Inferior parietal cortex (tissue), 1 donor: ENCODE measurements around the gene PPP1R9A.
A peak's percentile ranks its signal among the peaks of the same experiment; 100 is the strongest.

Experiments used
- DNase-seq: peaks from one replicate; pipeline ENCODE4 v3.0.0-alpha.2; 2016; ENCODE audit errors: extremely low spot score

PPP1R9A gene

DNA sequence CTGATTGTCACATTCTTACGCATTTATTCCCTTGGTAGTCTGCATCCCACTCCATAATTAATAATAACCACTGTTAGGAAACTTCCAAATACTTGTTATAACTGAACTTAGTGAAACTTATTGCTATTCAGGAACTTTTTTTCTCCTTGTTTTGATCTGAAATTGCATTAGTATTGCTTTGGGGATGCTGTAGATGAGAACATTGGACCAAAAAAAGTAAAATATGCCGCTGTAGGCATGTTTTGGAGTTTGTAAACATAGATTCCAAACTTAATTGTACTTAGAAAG, 1.7 kb downstream of the PPP1R9A start:
- no peak for DNase-seq

DNA sequence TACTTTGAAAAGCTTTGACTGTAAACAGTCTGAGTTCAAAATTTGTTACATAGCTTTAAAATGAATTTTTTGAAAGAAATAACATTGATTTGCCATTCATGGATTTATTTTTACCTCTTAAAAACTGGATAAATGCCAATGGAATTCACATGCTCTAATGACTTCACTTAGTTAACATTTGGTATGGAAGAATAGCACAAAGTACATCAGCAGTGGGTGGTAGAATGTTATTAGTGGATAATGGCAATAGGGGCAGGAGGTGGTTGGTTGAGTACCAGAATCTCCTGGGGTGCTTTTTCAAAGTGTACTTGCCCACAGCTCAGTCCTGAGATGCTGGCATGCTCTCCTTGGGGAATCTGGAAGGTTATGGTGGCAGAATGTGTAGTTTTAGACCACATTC, 4.7 kb downstream of the PPP1R9A start:
- no peak for DNase-seq

DNA sequence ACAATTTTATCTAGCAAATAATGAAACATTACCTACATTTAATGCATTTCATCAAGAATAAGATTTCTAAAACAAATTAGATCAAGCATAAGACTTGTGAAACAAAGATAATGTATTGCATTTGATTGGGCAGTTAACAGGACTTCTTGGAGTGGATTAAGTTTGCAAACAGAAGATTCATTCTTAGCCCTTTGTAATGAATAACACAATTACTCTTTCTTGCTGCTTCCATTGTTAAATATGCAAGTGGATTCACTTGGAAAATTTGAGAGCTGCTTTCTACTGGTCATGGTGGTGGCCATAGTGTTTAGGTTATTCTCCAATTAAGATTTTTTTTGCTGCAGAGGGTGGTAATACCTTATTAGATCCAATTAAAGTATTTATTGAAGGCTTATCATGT, 6.0 kb downstream of the PPP1R9A start:
- peak; percentile 40 for DNase-seq

DNA sequence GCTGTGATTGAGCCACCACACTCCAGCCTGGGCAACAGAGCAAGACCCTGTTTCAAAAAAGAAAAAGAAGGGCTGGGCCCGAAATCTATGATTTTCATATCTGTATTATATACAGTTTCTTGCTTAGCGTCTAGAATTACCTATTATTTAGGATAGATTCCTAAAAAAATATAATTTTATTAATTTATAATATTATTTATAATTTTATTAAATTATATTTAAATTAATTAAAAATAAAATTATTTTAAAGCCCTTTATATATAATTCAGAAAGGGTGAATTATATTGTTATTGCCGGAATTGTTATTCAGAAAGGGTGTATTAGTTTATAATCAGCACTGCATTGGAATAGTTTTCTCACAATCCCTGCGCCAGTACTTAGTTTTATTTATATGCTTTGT, 14.5 kb downstream of the PPP1R9A start:
- DNase-seq: no peak

DNA sequence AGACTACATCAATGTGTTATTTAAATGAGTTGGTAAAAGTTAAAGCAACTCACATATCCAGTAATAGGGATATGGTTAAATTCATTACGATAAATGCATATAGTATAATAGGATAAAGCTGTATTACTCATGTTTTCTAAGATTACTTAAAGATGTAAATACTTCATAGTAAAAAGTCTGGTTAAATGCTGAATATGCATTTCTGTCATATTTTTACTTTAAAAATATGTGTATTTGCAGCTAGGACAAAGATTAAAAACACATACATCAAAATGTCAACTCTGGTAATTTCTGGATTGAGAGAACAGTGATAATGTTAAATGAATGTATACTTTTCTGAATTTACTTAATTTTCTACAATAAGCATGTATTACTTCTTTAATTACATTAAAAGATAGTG, 15.1 kb downstream of the PPP1R9A start:
- DNase-seq: no peak

DNA sequence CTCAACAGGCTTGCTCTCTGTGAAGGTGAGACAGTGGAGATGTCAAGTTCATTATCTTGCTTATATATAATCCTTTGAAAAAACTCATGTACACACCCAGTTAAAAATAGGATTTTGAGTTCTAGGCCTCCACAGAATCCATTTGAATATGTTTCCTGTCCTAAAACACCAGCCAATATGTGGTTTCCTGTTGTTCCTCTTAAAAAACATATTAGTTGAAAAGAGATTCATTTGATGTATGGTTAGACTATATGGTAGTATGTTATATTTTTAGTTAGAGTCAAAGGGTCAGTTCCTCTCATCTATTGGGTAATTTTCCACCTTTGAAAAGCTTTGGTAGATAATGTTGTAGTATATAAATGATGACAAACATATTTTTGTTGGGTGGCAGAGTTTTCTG, 16.0 kb downstream of the PPP1R9A start:
- DNase-seq: no peak

DNA sequence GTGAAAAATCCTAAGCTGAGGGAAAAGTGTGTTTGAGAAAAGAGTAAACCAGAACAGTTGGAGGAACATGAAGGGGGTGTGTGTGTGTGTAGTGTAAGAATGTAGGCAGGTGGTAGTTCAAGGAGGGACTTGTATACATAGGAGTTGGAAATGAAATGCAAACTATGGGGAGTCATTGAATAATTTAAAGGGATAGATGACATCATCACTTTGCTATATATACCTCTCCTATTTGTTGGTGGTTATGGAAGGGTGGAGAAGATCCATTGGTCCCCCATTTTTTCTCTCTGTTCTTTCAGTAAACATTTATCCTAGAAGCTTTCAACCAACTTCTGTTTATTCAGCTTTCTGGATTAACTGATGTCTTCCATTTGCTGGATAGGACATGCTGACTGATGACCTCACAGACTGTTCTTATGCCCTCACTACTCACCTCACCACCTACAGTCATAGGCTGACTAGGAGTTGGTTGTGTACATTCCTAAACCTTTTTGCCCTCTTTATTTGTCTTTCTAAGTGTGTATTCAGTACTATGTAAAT, 20.8 kb downstream of the PPP1R9A start:
- no peak for DNase-seq

DNA sequence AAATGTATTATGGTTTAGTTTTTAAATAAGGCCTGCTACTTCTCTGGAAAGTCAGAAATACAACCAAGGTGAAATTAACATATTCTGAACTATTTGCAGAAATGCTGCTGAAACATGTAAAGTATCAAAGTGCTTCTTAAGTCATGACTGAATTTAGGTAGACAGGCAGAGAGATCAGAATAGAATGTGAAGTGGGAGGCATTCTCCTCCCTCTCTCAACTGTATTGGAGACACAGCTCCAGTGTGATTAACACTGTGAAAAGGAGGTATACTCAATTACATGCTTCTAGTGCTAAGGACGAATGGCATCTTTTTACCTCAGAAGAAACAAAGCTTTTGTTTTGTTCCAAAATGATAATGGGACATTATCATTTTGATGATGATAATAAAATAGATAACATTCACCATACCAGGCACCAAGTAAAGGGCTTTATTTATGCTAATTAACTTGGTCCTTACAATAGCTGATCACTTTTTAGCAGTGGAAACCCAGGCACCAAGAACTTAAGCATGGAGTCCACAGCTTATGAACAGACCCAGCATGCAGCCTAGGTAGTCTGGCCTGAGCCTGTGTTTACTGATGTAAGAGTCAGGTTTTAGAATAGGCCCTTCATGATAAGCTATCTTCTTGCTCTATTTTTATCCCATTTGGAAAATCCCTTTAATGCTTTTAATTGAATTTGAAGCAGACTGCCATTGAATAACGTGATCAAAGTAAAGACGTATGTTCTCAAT, 26.0 kb downstream of the PPP1R9A start:
- DNase-seq: no peak

DNA sequence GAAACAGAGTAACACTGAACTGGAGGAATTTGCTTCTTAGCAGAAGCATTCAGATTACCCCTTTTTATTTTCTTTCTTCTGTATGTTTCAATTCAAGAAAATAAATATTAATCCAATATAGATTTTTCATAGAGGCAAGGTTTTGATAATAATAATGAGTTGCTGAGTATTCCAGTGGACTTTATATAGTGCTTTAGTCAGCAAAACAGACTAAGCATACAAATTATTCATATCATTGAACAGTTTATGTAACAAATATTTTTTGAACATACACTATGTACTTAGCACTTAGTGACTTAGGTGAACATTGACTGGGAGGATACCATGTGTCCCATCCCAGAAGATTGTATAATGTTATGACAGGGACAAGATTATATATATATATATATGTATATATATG, 32.0 kb downstream of the PPP1R9A start:
- no peak for DNase-seq

DNA sequence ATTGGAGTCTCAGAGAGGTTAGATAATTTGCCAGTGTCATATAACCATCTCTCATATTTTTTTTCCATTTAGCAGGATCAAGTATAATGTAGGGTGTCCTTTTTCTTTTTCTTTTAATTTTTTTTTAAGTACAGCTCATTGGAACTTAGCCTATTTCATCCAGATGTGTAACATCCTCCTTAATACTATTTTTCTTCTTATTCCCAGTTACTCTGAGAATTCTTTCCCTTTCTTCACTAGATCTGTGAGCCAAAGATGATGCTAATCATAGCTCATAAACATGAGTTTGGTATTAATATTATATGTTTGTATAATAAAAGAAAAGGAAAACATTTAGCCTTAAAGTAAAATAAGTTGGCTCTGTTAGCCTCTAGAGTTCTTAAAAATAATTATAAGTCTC, 32.8 kb downstream of the PPP1R9A start:
- no peak for DNase-seq

DNA sequence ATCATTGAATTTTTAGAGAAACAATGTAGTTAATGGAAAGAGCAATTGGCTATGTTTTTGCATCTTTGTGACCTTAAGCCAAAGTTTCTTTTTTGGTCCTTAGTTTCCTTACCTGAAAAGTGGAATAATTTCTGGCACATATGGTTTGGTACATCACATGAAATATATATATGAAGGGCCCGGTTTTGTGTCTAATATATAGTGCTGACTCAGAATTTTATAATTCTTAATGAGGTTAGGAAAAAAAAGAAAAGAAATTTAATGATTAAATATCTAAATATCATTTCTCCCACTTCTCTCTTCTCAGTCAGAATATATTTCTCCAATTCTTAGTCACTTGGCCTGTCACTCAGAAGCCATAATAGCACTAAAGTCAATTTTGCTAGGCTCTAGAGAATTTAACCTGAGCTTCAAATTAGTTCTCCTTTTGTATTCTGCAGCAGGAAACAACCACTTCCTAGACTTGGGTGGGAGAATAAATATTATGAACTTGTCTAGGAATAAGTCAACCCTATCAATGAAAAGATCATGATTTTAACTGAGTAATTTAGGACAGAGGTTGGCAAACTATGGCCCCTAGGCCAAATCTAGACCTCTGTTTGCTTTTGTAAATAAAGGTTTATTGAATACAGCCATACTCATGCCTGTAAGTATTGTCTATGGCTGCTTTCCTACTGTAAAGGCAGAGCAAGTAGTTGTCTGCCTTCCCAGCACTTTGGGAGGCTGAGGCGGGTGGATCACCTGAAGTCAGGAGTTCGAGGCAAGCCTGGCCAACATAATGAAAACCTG, 34.6 kb downstream of the PPP1R9A start:
- no peak for DNase-seq

DNA sequence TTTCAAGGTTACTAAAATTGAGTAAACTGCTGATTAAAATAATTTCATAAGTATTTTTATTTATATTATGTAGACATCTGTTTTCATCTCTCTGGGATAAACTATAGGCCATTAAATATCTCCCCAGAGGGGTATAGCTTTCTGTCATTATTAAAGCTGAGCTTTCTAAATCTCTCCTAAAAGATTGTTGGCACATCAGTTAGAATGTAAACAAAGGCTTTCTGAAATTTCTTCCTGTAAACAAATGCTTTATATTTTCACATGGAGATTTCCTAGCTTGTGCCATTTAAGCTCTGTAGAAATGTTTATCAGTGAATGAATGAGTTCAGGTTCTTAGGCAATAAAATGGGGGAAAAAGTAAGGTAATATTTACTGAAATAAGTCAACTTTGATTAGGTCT, 35.7 kb downstream of the PPP1R9A start:
- no peak for DNase-seq

DNA sequence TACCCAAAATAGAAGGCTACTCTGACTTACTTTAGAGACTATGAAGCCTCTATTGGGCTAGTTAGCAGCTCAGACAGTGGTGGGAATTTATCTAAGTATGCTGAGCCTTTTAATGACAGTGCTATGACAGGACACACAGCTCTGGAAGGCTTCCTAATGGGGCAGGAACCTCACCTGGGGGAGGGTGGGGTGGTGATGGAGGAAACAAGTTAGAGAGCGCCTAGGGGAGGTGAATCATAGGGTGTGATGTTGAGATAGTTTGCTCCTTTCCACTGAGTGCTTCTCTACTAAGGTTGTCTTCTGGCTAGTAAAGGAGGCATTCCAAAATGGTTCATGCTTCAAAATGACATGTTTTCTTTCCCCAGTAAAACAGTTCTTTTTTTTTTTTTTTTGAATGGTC, 42.1 kb downstream of the PPP1R9A start:
- DNase-seq: no peak

DNA sequence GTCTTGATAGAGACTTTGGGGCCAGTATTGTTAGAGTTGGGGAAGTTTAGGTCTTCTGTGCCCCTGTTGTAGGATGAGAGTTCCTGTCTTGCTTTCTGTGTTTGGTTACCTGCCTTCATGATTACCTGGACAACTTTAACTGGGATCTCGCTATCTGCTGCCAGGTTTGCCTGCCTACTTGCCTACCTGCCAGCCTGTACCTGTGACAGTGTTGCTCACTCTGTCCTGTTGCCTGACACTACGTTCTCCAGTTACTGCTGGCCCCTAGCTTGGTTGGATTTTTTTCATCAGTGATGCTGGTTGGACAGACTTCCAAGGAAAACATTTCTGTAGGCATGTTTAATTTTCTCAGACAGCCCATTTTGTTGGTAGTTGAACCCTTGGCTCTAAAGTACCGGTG, 48.4 kb downstream of the PPP1R9A start:
- no peak for DNase-seq

DNA sequence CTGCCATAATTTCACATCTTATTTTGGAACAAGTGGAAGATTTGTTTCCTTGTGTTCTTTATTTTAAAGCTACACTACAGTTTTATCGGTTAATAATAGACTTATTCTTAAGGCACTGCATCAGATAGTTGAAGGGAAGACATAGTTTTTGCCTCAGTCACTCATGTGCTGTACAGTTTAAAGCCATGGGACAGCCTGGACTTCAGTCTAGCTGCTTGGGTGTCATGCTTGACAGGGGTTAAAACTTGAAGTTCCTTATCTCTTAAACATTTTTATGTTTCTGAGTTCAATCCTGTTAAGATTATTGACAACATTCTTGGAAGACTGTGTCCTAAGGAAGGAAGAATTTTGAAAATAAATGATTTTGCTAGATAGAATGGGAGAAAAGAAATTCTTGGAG, 49.7 kb downstream of the PPP1R9A start:
- no peak for DNase-seq

DNA sequence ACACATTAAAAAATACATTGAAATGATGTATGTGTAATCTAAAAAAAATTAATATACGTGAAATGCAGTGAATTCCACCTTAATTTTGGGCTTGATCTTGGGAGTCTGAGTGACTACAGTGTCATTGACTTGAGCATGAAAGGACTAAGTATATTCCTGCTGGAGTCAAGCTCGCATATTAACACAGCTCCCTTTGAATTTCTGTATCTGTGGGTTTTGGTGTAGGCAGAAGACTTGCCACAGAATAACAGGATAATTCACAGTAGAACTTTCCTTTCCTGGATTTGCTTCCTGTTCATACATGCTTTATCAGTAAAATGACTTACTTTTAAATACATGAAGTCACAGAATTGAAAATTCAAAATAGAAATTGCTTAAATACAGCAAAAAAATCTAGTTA, 55.3 kb downstream of the PPP1R9A start:
- DNase-seq: no peak

DNA sequence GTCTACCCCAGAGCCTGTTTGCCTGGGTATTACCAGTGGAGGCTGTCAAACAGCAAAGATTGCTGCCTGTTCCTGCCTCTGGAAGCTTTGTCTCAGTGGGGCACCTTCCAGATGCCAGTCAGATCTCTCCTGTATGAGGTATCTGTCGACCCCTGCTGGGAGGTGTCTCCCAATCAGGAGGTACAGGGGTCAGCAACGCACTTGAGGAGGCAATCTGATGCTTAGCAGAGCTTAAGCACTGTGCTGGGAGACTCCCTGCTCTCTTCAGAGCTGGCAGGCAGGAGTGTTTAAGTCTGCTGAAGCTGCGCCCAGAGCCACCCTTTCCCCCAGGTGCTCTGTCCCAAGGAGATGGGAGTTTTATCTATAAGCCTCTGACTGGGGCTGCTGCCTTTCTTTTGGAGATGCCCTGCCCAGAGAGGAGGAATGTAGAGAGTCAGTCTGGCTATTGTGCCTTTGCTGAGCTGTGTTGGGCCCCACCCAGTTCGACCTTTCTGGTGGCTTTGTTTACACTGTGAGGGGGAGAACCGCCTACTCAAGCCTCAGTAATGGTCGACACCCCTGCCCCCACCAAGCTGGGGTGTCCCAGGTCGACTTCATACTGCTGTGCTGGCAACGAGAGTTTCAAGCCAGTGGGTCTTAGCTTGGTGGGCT, 62.2 kb downstream of the PPP1R9A start:
- no peak for DNase-seq

DNA sequence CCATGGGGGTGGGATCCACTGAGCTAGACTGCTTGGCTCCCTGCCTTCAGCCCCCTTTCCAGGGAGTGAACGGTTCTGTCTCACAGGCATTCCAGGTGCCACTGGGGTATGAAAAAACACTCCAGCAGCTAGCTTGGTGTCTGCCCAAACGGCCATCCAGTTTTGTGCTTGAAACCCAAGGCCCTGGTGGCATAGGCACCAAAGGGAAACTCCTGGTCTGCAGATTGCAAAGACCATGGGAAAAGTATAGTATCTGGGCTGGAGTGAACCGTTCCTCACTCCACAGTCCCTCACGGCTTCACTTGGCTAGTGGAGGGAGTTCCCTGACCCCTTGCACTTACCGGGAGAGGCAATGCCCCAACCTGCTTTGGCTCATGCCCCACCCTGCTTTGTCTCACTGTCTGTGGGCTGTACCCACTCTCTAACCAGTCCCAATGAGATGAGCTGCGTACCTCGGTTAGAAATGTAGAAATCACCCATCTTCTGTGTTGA, 62.7 kb downstream of the PPP1R9A start:
- DNase-seq: no peak

DNA sequence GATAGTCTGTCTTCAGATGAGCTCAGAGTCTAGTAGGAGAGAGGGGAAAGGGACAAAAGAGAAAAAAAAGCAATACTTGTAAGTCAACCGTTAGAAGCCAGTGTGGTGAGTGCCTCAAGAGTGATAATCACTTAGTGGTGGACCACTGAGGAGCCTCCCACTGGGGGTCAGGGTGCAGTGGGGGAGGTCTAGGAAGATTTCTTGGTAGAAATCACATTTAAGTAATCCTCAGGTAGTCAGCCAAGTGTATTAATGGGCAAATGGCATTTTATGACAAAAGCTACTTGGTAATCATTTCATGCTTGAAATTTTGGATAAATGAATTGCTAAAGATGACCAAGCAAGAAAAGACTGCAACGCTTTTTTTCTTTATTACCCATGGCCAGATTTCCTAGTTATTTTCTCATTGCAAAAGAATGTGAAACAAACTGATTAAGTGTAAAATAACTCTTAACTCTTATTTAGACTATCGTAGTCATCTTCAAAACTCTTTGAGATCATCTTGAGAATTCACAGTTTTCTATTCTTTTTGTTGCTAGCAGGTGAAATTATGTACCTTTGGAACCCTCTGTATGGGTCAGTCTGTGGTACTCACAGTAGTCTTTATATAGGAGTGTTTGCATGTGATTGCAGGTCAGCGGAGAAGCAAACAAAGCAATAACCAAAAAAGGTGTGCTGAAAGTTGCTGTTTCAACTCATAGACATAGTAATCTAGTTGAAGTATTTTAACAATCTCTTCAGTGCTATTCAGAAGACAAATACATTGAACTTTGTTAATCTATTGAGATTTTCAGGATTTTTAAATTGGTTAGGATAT, 63.9 kb downstream of the PPP1R9A start:
- DNase-seq: no peak

DNA sequence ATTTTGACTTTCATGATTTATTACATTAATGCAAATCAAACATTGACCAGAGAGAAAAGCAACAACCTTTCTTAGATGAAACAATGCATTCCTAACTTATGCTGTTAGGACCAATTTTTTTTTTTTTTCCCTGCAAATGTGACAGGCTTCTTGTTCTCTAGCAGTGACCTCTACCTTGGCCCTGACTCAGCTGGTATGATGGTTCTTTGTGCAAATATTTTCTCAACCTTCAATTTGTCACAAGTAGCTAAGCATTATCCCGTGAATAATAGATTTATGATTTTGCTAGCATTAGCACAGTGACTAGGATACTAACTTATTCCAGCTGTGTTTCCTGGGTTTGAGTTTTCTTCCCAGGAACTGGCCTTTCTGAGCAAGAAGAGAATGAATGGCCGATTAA, 64.9 kb downstream of the PPP1R9A start:
- no peak for DNase-seq

DNA sequence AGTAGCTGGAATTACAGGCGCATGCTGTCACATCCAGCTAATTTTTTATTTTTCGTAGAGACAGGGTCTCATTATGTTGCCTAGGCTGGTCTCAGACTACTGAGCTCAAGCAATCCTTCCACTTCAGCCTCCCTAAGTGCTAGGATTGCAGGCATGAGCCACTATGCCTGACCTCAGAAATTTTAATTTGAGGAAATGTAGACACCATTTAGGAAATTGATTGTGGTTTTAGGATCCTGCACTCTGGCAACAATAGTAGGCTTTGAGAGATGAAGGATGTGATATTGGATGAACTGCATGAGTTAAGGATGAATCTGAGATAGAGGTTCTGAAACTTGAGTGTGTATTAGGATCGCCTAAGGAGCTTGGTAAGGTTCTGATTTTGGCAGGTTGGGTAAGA, 66.5 kb downstream of the PPP1R9A start:
- no peak for DNase-seq

DNA sequence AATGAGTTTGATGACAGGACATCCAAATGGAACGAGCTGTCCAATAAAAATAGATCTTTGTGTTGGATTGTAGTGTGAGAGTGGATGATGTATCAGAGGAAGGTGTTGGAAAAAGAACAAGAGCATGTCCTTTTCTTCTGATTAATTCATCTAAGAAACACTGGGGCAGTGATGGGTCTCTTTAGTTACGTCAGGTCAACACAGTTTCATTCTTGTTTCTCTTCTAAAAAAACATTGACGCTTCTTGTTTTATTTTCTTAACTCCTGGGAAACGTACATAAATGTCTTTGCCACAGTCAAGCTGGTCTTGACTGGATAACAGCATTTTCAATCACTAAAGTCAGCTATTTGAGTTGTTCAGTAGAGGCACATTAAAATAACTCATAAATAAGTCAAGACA, 67.0 kb downstream of the PPP1R9A start:
- no peak for DNase-seq
